ENCODE data around the gene PARVB.
"Not testable (repeated sequence)": the region's sequence is repeated elsewhere in the genome, so short reads cannot be mapped to it uniquely, and the experiment has no call there.

The PARVB gene

GRCh38 chr22:44028091-44028490 is 4.0 kb downstream of the PARVB start:
- DNase-seq = no peak

- DNase-seq = no peak
These were observed 5.0 kb downstream of the PARVB start for GRCh38 chr22:44029069-44029468.

DNA sequence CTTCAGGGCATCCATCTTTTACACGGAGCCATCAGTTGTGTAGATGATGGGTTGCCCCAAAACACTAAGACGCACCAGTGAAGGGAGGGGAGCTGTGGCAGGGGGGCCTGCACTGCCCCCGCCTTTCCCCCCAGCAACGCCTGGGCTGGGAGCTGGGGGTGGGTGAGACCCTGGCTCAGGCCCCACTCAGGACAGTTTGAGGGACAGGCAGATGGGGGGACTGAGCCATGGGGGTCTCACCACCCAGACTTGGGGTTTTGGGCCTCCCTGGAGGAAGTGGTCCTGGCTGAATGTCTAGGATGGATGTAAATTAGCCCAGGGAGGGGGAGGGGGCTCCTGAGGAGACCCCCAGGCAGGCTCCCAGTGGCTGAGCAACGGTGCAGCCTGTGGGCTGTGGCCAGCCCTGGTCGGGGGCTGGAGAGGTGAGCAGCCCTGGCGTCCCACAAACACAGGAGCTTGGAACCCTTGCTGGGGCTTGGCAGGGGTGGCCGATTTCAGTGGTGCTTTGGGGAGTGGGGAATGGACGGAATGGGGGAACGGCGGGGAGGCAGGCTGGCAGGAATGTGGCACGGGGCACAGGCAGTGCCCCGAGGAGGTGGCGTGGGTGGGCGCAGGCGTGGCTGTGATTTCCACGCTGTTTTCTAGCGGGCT is 6.1 kb downstream of the PARVB start:
- no peak for DNase-seq

DNA sequence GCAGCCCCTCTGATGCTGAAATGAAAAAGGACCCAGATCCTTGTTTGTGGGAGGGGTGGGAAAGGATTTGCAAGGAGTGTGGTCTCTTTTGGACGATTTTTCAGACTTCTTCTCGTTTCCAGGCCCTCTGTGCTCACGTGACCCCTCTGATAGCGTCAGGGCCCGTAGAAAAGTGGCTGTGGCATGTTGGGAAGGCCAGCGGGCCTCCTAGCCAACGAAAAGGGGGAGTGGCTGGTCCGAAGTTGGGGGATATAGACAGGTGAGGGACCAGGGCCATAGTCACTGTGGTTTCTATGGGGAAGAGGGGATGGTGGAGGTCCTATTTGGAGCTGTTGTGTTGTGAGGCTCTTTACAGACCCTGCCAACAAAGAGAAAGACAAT is 6.6 kb downstream of the PARVB start:
- DNase-seq = no peak

GRCh38 chr22:44031158-44031952 is 7.3 kb downstream of the PARVB start:
- no peak for DNase-seq

DNA sequence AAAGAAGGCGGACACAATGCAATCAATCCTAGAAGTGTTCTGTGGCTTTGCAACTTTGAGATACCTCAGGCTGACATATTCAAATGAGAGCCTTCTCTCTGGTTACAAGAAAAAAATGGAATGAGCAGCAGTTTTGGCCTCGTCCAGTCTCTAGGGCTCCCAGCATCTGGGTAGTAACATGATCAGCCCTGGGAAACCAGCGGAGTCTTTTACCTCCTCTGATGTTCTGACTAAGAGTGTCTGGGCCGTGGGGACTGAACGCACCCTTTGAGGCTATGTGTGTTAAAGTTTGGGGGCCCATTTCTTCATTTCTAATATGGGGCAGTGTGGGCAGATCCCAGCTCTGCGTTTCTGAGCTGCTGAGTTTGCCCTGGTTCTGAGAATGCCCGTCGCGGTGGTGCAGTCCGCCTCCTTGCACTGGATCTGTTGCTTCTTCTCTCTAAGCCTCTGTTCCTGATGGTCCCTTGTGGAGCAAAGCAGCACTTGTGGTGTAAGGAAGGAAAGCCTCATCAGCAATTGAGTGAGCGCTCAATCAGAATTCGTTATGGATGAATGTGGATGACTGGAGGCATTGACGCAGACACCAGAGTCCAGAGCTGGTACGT is 8.1 kb downstream of the PARVB start:
- DNase-seq = peak; percentile 29

- no peak for DNase-seq
These were observed 9.2 kb downstream of the PARVB start for GRCh38 chr22:44033287-44033686.

DNA sequence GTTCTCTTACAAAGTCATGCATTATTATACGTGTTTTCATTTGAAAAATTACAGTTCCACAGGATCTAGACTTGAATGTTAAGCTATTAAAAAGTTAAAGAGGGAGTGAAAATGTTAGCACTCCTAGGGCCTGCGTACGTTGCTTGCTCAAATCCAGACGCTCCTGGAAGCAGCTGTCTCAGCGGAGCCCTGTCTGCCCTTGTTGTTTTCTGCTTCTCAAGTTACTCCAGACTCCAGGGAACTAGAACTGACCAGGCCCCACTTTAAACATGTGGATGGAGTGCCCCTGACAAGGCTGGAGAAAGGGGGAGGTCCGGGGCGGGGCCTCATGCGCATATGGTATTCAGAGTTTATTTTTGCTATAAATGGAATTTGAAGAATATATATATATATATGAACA is 9.6 kb downstream of the PARVB start:
- no peak for DNase-seq

DNA sequence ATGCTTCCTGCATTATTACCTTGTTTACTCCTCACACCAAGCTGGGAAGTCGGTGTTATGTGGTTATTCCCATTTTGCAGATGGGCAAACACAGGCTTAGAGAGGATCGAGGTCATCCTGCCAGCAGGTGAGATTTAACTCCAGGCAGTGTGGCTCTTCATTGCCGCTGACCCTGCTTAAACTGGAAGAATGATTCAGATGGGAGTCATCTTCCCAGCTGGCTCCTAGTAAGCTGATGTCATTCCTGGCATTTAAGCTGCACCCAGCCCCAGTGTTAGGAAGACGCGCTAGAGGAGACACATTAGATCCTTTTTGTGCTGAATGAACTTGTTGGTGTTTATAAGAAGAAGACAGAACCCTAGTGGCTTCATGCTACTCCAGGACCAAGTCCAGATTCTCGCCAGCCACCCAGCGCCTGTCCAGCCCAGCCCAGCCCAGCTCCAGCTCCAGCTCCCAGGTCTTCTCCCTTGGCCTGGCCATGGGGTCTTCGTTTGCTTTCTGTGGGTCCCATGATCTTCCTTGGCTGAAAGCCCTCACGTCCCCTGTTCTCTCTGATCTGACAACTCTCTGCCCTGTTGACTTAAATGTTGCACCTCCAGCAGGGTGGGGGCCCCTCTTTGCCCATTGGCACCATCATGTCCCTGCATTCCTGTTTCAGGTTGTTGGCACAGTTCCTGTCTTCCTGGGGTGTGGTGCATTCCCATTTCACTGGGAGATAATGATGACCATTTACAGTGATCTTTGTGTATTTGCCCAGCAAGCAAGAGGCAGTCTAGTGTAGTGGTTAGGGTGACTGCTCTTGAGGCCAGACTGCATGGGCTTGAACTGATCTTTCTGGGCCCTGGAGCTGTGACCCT is 13.6 kb downstream of the PARVB start:
- DNase-seq = peak; percentile 92

GRCh38 chr22:44039566-44040171 is 15.6 kb downstream of the PARVB start:
- DNase-seq = no peak

DNA sequence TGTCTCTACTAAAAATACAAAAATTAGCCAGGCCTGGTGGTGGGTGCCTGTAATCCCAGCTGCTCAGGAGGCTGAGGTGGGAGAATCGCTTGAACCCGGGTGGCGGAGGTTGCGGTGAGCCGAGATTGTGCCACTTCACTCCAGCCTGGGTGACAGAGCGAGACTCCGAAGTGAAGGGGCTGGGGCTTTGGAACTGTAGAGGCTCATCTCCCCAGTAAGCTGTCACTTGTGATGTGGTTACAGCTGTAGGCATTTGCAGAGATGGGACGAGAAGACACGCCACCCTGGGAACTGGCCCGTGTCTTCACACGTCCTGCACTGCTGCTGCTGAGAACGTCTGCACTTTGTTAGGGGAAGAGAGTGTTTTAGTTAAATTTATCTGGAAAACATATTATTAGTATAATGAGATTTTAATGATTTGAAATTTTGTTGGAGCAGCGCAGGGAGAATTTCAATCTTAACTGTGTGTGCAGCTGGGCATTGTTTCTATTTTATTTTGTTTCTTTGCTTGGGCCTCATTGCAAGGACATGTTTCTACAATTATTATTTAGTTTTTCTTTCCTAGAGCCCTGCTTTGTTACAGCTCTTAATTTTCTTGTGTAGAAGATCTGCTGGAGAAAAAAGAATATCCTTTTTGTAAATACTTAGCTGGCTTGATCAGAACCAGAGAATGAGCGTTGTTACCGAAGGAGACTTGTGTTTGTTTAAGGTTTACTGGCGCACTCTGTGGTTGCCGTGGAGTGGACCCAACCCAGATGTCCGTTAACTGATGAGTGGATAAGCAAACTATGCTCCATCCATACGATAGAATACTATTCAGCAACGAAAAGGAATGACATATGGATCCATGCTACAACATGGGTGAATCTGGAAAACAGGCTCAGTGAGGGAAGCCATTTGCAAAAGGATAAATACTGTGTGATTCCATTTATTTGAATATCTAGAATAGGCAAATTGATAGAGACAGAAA is 18.4 kb downstream of the PARVB start:
- DNase-seq = no peak

GRCh38 chr22:44045145-44045544 is 21.0 kb downstream of the PARVB start:
- DNase-seq = peak; percentile 72

DNA sequence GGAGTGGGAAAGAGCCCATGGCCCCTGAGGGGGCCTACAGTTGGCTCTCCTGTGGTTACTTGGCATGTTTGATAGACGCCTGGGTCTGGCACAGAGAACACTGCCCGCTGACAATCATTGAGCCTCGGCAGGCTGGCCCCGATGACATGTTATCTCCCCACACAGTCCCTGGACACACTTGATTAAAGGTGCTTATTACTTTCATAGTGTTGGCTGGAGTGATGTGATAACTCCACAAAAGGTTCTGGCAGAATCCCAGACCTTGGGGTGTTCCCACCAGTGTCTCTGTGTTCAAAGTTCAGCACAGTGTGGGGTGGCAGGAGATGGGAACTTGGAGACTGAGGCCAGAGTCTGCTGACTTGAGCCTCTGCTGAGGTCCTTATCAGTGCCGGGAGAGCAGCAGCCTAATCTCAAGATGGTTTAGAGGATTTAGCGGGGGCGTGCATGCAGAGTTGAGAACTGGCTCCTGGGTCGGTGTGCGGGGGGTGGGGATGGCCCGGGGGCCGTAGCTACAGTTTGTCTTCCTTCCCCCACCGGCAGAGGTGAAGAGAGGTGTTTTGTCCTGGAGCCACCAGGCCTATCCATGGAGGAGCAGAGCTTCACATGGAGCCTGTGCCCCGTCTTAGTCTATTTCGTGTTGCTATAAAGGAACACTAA is 22.5 kb downstream of the PARVB start:
- no peak for DNase-seq

DNA sequence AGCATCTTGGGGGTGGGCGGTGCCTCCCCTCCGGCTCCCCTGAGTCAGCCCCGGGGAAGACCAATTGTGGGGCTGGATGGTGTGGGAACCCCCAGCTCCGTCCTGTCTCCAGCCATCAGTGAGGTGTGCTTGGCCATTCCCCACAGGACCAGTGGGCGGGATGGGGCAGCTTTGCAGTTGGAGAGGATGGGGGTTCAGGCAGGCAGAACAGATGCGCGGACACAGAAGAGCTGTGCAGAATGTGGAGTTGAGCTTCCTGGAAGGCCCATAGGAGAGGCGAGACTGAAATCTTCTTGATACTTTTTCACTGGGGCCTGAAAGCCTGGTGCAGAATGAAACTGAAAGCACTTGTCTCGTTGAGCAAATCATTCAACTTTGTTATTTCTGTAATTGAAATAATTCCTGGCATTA is 23.8 kb downstream of the PARVB start:
- no peak for DNase-seq

- DNase-seq = no peak
These were observed 25.6 kb downstream of the PARVB start for GRCh38 chr22:44049486-44050231.

- no peak for DNase-seq
These were observed 26.8 kb downstream of the PARVB start for GRCh38 chr22:44050766-44051355.

DNA sequence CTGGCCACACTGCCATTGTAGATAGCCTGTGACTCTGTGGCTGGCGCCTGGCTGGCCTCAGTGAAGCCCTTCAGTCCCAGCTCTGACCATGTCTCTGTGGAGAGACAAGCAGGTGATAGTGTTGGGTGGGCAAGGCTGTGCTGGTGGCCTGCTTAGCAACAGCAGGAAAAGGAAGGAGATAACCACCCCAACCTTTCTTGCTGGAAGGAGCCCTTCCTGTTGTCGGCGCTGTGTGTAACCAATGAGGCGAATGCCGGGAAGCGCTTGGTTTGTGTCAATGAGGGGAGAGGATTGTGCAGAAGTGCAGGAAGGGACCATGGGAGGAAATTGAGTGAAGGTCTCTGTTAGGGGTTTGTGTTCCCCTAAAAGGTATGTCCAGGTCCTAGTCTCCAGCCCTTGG is 27.3 kb downstream of the PARVB start:
- DNase-seq = no peak

- DNase-seq = no peak
These were observed 27.9 kb downstream of the PARVB start for GRCh38 chr22:44051961-44052360.

GRCh38 chr22:44055805-44056204 is 31.7 kb downstream of the PARVB start:
- DNase-seq = no peak

- DNase-seq = not testable (repeated sequence)
These were observed 32.5 kb downstream of the PARVB start for GRCh38 chr22:44056649-44057048.

Measured in fibroblast of skin of right biceps (primary cell).